GM19452 (cell line): ENCODE data around the gene KPNB1.

ENCODE experiments used
- ATAC-seq: cut with Tn5 transposase; IDR thresholded peaks from one replicate; pipeline ENCODE4 v1.9.1; 2021; ENCODE audit not compliant: unreplicated experiment

KPNB1 gene

DNA sequence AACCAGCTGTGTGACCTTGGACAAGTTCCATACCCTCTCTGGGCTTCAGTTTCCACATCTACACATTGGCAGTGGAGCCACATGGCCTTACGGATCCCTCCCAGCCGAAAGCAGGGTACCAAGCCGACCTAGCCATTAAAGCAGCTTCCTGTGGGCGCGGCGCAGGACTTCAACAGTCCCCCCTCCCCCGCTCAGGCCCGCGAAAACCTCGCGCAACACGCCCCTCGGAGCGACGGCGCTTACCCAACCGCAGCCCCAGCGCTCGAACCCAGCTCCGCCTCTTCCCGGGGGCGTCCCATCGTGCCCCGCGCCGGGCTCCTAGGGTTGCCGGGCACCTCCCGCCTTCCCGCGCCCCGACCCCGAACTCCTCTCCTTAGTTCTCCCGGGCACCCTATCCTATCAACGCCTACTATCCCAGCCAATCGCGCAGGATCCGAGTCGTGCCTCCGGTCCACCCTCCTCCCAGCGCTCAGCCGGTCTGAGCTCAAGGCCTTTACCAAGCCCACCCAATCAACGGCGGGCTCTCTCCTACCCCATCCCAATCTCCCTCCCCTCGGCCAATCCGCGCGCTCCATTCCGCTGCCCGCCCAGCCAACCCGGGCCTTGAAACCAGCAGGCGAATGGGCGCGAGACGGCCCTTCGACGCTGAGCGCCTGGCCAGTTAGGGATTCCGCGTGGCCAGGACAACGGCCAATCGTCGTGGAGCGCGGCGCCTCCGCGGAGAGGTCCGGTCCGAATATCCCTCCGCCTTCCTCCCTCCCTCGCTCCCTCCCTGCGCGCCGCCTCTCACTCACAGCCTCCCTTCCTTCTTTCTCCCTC, at the start of gene KPNB1:
Gene KPNB1 (plus strand): TSS at position 767 of the 819 bp plus-strand sequence. CDS start 326 bp downstream, outside the sequence.
- ATAC-seq = peak; percentile 81

DNA sequence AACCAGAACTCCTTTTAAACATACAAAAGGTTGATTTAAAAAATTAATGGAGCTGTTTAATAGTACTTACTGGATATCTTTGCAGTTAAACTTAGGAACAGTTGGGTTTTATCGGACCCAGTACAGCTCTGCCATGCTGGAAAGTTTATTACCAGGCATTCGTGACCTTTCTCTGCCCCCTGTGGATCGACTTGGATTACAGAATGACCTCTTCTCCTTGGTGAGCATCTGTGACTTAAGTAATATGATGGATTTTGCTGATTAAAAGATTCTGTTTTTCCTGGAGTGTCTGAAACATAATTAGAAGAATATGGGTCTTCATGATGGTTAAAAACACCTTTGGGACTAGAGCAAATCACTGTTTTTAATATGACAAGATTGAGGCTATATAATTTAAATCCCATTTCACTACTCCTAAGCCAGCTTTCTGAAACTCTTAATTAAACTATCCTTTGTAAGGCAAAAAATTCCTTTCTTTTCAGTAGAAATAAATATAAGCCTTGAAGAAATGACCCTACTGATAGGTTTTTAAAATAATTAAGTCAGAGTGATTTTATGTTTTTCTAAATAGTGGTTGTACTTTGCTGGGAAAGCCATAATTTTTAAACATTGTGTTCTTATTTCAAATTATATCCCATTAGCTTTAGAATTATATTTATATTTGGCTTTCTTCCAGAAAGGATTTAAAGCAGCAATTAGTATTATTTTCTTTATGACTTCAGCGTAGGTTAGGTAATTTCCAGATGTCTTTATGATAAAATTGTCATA, 45.7 kb upstream of the KPNB1 start:
- no peak for ATAC-seq

DNA sequence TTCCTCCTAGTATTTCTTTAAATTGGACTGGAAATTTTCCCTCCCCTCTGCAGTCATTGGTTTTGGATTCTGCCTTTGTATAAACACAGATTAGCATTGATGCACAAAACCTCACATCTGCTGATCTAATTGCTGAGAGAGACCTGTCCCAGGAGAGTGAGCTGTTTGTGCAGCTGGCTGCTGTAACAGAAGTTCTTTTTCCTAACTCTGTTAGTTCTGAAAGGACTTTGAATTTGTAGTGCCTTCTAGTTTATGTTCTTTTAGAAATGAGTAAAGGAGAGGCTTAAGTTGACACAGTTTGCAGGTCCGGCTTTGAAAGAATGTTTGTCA, 45.2 kb upstream of the KPNB1 start:
- ATAC-seq = no peak

DNA sequence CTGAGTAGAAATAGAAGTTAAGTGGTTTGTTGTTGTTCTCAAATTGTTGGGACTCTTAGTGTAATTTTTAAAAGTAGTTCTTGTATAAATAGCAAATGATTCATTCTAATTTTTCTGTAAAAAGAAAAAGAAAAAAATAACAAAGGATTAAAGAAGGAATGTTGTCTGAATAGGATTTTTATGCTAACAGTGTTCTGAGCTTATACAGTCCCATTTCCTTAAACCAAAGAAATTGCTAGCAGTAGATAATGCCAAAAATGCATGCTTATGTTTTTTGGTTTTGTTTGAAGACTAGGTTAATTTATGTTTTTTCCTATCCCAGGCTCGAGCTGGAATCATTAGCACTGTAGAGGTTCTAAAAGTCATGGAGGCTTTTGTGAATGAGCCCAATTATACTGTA, 44.7 kb upstream of the KPNB1 start:
- no peak for ATAC-seq

DNA sequence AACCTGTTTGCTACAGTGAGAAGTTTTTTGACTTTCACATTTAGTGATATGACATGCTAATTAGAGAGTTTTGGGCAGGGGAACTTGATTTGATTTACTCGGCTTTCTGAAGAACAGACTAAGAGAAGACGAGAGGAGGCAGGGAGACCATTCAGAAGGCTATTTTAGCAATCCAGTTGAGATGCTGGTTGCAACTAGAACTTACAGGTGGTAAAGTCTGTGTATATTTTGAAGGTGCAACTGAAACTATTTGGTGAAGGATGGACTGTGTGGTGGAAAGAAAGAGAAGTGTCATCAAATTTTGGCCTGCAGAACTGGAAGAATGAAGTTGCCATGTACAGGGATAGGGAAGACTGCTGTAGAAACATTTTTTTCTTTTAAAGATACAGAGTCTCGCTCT, 42.2 kb upstream of the KPNB1 start:
- no peak for ATAC-seq

DNA sequence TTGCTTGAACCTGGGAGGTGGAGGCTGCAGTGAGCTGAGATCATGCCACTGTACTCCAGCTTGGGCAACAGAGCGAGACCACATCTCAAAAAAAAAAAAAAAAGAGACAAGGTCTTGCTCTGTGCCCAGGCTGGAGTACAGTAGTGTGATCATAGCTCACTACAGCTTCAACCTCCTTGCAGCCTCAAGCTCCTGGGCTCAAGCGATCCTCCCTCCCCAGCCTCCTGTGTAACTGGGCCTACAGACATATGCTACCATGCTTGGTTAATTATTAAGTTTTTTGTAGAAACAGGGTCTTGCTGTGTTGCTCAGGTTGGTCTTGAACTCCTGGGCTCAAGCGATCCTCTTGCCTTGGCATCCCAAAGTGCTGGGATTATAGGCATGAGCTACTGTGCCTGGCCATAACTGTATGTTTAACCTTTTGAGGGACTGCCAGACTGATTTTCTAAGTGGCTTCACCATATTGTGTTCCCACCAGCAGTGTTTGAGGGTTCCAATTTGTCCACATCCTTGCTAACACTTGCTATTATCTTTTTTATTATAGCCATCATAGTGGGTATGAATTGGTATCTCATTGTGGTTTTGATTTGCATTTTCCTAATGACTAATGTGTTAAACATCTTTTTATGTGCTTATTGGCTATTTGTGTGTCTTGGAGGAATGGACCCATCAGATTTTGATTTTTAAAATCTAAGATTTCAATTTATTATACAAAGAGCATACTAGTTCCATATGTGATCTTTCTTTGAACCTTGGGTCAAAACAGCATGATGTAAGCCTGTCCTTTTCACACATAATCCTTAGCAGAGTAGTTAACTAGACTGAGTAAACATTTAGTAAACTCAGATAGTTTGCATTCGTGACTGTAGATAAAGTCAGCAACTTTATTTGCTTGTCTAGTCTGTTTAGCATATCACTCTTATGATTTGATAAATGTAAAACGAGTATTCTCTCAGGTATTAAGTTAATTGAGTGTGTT, 38.1 kb upstream of the KPNB1 start:
- ATAC-seq = no peak

DNA sequence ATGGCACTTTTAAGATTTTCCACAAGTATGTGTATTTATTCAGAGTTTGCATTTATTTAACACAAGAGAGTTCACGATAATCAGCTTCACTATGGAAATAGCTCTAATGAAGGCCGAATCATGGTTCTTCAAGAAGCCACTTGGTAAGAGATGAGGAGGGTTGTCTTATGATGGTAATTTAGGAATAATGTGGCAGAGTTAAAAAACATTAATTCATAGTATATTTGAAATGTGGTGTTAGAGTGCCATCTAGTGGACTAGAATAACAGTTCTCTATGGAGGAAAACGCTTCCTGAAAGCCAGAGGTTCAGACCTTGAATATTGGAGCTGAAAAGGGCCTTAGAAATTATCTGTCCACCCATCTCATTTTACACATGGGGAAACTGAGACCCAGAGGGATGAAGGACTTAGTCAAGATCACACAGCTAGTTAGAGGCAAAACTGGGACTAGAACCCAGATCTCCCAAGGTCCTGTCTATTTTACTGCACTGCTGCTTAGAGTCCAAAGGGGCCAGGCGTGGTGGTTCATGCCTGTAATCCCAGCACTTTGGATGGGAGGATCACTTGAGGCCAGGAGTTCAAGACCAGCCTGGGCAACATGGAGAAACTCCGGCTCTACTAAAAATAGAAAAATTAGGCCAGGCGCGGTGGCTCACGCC, 33.8 kb upstream of the KPNB1 start:
- no peak for ATAC-seq

DNA sequence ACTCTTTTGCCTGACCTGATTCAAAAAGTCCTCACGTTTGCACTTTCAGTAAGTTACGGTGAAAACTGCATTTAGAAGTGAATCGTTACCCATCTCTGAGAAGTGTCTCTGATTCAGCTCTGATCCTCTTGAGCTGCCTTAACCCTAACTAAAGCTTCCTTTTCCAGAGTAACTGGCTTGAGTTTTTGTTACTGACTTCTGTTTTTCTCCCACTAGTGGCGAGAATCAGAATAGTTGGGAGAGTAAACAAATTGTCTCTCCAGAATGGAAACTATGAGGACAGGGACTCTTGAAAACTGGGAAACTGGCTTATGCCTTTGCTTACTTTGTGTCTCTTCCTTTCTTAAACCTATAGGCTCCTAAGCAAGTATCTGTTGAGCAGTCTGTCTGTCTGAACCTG, 31.3 kb upstream of the KPNB1 start:
- no peak for ATAC-seq

DNA sequence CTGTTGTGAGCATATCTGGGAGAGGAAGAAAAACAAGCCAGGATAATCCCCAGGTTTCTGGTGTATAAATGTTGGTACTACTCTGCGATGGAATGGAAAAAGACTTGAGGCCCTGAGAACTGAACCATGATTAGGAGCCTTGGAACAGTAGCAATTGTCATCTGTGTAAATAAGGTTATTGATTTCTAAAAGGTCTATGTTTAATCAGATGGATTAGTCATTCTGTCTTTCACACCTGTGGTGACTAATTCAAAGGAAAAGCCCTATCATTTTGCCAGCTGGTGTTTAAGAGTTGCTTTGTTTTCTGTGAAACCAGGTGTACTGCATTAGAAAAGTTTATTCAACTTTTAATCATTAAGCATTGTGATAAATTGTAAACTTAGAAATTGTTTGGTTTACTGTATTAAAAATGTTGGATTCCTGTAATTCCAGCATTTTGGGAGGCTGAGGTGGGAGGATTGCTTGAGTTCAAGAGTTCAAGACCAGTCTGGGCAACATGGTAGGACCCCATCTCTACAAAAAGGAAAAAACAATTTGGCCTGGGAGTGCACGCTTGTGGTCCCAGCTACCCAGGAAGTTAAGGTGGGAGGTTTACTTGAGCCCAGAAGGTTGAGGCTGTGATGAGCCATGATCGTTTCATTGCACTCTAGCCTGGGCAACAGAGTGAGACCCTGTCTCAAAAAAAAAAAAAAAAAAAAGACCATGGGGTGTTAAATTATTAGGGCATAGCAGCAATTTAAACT, 29.0 kb upstream of the KPNB1 start:
- no peak for ATAC-seq

DNA sequence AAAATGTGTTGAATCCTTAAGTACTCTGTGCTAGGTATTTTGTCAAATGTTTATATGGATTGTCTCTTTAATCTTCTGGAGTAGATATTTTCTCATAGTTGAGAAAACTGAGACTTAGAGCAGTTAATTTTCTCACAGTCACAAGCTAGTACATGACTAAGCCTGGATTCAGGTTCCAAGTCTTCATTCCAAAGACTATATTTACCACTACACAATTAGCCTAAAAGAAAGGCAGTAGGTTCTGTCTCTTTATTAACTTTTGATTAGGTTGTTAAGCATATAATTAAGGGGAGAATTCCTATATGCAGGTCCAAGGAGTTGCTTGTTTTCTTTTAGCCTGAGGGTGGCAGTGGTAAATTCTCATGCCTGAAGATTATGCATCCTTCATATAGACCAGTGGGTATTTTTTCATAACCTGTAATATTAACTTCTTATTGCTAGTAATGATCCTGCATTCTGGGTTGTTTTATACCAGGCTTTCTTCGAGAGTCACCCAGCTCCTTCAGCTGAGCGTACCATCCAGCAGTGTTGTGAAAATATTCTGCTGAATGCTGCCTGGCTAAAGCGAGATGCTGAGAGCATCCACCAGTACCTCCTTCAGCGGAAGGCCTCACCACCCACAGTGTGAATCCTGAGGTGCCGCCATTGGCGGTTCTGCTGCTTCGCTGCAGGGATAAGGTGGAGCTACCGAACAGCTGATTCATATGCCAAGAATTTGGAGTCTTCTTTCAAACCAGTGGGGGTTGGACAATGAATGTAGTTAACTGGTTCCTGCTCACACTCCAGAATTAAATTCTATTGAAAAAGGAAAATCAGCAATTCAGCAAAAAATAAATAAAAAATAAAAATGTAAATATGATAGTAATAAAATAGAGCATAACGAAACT, 28.2 kb upstream of the KPNB1 start:
- no peak for ATAC-seq

DNA sequence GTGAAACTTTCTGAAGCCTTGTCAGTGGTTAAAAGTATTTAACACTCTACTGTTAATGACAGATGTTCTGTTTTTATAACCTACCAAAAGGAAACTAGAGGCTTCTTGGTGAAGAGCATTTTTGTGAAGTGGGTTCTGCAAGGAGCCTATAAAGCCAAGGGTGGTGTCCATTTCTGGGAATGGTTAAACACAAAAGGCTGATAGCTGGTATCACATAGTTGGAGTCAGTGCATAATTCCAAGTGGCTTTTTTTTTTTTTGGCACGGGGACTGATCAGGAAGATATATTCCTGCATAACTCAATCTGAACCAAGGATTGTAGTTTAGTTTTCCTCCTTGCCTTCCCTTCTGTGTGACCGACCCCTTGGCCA, 27.6 kb upstream of the KPNB1 start:
- ATAC-seq = no peak

DNA sequence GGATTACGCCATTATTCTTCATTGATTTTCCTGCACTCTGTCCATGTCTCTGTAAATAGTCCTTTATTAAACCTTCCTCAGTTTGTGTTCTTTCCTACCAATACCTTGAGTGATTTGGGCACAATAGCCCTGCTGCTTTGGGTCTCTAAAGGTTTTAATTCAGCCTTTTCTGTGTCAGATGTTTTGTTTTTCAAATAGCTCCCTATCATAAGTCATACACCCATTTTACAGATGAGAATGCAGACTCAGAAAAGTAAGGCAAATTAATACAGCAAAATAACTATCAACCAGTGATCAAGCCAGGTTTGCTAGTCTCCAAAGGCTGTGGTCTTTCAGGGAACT, 25.0 kb upstream of the KPNB1 start:
- ATAC-seq = no peak

DNA sequence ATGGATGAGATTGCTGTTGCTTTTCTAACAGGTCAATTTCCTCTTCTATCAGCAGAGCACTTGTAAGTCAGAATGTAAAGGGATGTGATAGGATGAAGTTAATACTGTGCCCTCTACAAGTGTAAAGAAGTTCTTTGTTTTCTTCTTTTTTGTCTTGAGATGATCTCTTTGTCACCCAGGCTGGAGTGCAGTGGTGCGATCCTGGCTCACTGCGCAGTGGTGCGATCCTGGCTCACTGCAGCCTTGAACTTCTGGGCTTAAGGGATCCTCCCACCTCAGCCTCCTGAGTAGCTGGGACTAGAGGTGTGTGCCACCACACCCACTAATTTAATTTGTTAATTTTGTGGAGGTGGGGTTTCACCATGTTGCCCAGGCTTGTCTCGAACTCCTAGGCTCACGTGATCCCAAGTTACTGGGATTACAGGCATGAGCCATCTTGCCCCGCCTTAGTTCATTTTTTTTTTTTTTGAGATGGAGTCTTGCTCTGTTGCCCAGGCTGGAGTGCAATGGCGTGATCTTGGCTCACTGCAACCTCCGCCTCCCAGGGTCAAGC, 21.6 kb upstream of the KPNB1 start:
- ATAC-seq = no peak

DNA sequence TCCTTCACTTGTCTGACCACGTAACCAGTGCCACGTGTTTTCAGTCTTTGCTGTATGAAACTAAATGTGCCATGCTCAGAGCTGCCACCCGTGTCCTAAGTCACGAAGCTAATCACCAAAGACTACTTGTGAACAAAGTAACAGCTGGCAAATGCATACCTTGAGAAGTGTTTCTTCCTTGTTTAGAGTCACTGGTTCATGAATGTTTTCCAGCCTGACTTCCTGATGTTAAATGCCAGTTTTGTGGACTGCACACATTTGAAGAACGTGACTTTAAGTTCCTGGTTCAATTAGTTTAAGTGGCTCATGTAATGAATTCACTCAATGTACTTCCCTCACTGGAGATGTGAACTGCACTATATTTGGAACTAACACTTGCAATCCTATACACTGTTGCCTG, 19.9 kb upstream of the KPNB1 start:
- no peak for ATAC-seq

DNA sequence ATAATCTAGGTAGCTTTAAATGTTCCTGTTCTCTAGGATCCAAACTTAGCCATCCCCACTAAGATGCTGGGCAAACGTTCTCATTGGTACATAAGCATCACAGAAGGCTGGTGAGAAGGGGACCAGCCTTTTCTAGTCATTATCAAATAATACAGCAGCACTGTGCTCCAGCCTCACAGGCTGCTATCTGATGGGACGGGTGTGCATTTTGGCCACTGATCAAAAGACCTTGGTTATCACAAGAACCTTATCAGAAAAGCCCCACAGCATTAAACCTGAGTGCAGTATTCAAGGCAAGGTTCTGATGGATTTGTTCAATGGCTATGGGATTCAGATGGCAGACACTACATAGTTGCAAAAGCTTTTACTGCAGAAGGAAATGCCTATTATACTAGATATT, 19.1 kb upstream of the KPNB1 start:
- ATAC-seq = no peak

DNA sequence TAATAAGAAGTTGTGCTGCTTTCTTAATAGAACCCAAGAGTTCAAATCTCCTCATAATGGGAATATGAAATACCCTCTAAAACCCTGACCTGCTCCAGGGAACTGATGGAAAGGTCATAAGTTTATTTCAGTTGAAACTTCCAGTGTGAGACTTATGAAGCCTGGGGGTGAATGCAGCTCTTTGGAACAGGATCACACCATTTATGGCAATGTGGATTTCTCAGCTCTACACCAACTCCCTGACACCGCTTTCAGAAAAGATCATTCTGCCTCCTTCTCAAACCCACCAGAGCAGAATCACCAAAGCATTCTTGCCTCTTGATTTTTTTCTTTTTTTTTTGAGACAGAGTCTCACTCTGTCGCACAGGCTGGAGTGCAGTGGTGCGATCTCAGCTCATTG, 16.7 kb upstream of the KPNB1 start:
- no peak for ATAC-seq

DNA sequence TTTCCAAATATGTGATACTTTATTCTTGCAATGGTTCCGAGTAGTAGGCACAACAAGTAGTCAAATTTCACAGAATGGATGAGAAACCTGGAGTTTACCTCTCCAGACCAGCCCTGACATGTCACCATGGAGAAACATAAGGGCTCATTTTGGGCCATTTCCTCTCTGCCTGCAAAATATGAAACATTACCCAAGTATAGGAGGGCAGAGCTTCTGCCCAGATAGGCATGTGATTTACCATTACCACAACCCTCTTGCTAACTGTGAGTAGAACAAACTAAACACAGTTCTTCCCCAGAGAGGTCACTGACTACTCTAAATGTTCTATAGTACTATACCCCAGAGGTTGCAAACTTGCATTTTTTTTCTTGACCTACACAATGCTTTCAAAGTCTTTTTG, 15.7 kb upstream of the KPNB1 start:
- ATAC-seq = no peak

DNA sequence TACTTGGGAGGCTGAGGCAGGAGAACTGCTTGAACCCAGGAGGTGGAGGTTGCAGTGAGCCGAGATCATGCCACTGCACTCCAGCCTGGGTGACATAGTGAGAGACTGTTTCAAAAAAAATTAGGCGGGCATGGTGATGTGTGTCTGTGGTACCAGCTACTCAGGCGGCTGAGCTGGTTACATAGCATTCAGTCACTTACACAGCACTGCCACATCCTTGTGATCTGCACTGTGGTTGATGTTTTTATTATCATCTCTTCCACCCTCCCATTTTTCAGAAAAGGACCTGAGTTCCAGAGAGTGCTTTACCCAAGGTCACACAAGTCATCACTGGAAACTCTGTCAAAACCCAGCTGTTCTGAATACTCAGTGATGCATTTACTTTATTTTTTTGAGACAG, 14.8 kb upstream of the KPNB1 start:
- ATAC-seq = no peak

DNA sequence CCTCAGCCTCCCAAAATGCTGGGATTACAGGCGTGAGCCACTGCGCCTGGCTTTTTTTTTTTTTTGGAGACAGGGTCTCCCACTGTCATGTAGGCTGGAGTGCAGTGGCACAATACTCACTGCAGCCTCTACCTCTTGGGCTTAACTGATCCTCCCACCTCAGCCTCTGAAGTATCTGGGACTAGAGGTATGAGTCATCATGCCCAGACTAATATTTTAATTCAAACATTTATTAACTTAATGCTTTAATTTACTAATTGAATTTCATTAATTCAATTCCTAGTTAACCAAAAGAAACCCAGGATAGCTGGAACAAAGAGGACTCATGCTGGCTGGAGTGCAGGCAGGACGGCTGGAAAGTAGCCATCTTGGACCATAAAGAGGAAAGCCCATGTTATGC, 14.0 kb upstream of the KPNB1 start:
- no peak for ATAC-seq
